ENCODE data around the gene IL36G. TPM values are rescaled to one million over a fixed set of nuclear protein-coding genes. Genes with fewer than 3 reads are reported as not detected.

Gene IL36G
- total and polyA plus RNA-seq, 2 experiments from 2014 or later = not detected

DNA sequence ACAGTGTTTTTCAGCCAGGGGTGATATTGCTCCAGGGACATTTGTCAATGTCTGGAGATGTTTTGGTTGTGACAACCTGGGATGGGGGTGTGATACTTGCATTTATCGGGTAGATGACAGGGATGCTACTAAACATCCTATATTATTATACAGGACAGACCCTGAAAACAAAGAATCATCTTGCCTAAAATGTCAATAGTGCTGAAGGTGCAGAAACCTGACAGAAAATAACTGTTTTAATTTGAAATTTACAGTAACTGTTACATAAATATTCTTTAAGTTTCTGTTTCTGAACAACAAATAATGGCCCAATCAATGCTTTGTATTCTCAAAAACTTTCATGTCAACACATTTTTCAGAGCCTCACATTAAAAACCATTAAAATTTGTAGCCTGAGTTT is 29.4 kb downstream of the IL36G start (continued):
- TF ChIP-seq, protein P1, sequence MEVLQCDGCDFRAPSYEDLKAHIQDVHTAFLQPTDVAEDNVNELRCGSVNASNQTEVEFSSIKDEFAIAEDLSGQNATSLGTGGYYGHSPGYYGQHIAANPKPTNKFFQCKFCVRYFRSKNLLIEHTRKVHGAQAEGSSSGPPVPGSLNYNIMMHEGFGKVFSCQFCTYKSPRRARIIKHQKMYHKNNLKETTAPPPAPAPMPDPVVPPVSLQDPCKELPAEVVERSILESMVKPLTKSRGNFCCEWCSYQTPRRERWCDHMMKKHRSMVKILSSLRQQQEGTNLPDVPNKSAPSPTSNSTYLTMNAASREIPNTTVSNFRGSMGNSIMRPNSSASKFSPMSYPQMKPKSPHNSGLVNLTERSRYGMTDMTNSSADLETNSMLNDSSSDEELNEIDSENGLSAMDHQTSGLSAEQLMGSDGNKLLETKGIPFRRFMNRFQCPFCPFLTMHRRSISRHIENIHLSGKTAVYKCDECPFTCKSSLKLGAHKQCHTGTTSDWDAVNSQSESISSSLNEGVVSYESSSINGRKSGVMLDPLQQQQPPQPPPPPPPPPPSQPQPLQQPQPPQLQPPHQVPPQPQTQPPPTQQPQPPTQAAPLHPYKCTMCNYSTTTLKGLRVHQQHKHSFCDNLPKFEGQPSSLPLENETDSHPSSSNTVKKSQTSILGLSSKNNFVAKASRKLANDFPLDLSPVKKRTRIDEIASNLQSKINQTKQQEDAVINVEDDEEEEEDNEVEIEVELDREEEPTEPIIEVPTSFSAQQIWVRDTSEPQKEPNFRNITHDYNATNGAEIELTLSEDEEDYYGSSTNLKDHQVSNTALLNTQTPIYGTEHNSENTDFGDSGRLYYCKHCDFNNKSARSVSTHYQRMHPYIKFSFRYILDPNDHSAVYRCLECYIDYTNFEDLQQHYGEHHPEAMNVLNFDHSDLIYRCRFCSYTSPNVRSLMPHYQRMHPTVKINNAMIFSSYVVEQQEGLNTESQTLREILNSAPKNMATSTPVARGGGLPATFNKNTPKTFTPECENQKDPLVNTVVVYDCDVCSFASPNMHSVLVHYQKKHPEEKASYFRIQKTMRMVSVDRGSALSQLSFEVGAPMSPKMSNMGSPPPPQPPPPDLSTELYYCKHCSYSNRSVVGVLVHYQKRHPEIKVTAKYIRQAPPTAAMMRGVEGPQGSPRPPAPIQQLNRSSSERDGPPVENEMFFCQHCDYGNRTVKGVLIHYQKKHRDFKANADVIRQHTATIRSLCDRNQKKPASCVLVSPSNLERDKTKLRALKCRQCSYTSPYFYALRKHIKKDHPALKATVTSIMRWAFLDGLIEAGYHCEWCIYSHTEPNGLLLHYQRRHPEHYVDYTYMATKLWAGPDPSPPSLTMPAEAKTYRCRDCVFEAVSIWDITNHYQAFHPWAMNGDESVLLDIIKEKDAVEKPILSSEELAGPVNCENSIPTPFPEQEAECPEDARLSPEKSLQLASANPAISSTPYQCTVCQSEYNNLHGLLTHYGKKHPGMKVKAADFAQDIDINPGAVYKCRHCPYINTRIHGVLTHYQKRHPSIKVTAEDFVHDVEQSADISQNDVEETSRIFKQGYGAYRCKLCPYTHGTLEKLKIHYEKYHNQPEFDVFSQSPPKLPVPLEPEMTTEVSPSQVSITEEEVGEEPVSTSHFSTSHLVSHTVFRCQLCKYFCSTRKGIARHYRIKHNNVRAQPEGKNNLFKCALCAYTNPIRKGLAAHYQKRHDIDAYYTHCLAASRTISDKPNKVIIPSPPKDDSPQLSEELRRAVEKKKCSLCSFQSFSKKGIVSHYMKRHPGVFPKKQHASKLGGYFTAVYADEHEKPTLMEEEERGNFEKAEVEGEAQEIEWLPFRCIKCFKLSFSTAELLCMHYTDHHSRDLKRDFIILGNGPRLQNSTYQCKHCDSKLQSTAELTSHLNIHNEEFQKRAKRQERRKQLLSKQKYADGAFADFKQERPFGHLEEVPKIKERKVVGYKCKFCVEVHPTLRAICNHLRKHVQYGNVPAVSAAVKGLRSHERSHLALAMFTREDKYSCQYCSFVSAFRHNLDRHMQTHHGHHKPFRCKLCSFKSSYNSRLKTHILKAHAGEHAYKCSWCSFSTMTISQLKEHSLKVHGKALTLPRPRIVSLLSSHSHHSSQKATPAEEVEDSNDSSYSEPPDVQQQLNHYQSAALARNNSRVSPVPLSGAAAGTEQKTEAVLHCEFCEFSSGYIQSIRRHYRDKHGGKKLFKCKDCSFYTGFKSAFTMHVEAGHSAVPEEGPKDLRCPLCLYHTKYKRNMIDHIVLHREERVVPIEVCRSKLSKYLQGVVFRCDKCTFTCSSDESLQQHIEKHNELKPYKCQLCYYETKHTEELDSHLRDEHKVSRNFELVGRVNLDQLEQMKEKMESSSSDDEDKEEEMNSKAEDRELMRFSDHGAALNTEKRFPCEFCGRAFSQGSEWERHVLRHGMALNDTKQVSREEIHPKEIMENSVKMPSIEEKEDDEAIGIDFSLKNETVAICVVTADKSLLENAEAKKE (CRISPR knock-in tag; IDR thresholded peaks at IDR 0.05) = no peak
- TF ChIP-seq POLR2AphosphoS5 (IDR thresholded peaks at IDR 0.05; ENCODE audit: low read depth) (no peak), ZNF114 (CRISPR knock-in tag; IDR thresholded peaks at IDR 0.05) (no peak), CREB1 (CRISPR knock-in tag; IDR thresholded peaks at IDR 0.05; ENCODE audit: low read depth) (no peak)
- TF ChIP-seq, protein P2, sequence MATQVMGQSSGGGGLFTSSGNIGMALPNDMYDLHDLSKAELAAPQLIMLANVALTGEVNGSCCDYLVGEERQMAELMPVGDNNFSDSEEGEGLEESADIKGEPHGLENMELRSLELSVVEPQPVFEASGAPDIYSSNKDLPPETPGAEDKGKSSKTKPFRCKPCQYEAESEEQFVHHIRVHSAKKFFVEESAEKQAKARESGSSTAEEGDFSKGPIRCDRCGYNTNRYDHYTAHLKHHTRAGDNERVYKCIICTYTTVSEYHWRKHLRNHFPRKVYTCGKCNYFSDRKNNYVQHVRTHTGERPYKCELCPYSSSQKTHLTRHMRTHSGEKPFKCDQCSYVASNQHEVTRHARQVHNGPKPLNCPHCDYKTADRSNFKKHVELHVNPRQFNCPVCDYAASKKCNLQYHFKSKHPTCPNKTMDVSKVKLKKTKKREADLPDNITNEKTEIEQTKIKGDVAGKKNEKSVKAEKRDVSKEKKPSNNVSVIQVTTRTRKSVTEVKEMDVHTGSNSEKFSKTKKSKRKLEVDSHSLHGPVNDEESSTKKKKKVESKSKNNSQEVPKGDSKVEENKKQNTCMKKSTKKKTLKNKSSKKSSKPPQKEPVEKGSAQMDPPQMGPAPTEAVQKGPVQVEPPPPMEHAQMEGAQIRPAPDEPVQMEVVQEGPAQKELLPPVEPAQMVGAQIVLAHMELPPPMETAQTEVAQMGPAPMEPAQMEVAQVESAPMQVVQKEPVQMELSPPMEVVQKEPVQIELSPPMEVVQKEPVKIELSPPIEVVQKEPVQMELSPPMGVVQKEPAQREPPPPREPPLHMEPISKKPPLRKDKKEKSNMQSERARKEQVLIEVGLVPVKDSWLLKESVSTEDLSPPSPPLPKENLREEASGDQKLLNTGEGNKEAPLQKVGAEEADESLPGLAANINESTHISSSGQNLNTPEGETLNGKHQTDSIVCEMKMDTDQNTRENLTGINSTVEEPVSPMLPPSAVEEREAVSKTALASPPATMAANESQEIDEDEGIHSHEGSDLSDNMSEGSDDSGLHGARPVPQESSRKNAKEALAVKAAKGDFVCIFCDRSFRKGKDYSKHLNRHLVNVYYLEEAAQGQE (IDR thresholded peaks at IDR 0.05; ENCODE audit: unreplicated experiment) = no peak

DNA sequence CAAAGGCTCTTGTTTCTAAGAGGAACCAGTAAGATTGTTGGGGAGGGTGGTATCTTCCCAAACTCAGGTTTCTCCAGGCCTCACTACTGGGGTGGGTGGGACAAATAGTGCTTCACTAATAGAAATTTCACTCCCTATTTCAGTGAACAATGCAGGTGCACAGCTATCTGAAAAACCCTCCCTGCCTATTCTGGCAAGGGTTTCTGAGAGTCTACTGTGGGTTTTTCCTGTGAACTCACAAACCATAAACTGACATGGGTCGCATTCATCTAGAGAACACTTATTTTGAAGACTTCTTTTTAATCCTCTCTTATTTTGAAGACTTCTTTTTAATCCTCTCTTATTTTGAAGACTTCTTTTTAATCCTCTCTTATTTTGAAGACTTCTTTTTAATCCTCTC is 31.8 kb downstream of the IL36G start:
- no peaks in the 10 kb centered on the region for H3K4me1 Mint-ChIP-seq
- no peaks in the 10 kb centered on the region for H3K27me3 ChIP-seq (ENCODE audit: insufficient read depth)
- ATAC-seq = no peak
- H3K36me3 ChIP-seq (ENCODE audit: insufficient read depth) = no peaks in the 10 kb centered on the region
- H3K27ac ChIP-seq (ENCODE audit: low read depth) = no peak overlapping the region
- TF ChIP-seq EZH2phosphoT487 (IDR thresholded peaks at IDR 0.05; ENCODE audit: unreplicated experiment) = no peak
- no peak for TF ChIP-seq STAT1 (IDR thresholded peaks at IDR 0.05; ENCODE audit: unreplicated experiment)
- TF ChIP-seq, protein P3, sequence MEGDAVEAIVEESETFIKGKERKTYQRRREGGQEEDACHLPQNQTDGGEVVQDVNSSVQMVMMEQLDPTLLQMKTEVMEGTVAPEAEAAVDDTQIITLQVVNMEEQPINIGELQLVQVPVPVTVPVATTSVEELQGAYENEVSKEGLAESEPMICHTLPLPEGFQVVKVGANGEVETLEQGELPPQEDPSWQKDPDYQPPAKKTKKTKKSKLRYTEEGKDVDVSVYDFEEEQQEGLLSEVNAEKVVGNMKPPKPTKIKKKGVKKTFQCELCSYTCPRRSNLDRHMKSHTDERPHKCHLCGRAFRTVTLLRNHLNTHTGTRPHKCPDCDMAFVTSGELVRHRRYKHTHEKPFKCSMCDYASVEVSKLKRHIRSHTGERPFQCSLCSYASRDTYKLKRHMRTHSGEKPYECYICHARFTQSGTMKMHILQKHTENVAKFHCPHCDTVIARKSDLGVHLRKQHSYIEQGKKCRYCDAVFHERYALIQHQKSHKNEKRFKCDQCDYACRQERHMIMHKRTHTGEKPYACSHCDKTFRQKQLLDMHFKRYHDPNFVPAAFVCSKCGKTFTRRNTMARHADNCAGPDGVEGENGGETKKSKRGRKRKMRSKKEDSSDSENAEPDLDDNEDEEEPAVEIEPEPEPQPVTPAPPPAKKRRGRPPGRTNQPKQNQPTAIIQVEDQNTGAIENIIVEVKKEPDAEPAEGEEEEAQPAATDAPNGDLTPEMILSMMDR (conservative IDR thresholded peaks at IDR 0.05; ENCODE audit: low read depth in 2 of 2) = no peak
- no peak for TF ChIP-seq POLR2AphosphoS5 (IDR thresholded peaks at IDR 0.05; ENCODE audit: low read depth)
- TF ChIP-seq ZNF331 (CRISPR knock-in tag; IDR thresholded peaks at IDR 0.05; ENCODE audit: low read depth) = no peak
- TF ChIP-seq, protein P4, sequence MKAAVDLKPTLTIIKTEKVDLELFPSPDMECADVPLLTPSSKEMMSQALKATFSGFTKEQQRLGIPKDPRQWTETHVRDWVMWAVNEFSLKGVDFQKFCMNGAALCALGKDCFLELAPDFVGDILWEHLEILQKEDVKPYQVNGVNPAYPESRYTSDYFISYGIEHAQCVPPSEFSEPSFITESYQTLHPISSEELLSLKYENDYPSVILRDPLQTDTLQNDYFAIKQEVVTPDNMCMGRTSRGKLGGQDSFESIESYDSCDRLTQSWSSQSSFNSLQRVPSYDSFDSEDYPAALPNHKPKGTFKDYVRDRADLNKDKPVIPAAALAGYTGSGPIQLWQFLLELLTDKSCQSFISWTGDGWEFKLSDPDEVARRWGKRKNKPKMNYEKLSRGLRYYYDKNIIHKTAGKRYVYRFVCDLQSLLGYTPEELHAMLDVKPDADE (IDR thresholded peaks at IDR 0.05) = no peak
- no peak for TF ChIP-seq ZNF114 (CRISPR knock-in tag; IDR thresholded peaks at IDR 0.05)
- TF ChIP-seq CREB1 (CRISPR knock-in tag; IDR thresholded peaks at IDR 0.05; ENCODE audit: low read depth) = no peak
- no peaks in the 10 kb centered on the region for H3K79me2 ChIP-seq (replicated peaks; ENCODE audit: insufficient read depth)
- no peaks in the 10 kb centered on the region for H4K20me1 ChIP-seq (replicated peaks; ENCODE audit: insufficient read depth)
- no peak for DNase-seq (ENCODE audit: low spot score)
- H3K27ac Mint-ChIP-seq = no peak overlapping the region
- no peaks in the 10 kb centered on the region for H3K36me3 Mint-ChIP-seq (ENCODE audit: low read depth)
- no peak overlapping the region for H3K4me3 Mint-ChIP-seq
- 0 out of 2 replicates have a peak, but pooled peaks cover 4% of the 10 kb centered on the region for H3K9me2 ChIP-seq (ENCODE audit: insufficient read depth)
- H3K4me3 ChIP-seq = no peak overlapping the region
- H3K4me2 ChIP-seq = no peak overlapping the region
- no peak overlapping the region for H2AFZ ChIP-seq
- H3K4me1 ChIP-seq (ENCODE audit: insufficient read depth) = no peaks in the 10 kb centered on the region
- no peaks in the 10 kb centered on the region for H3F3A ChIP-seq (replicated peaks; ENCODE audit: low read depth)
- no peaks in the 10 kb centered on the region for H3K27me3 Mint-ChIP-seq (ENCODE audit: insufficient read depth, low read depth, poor library complexity)
- no peaks in the 10 kb centered on the region; the same call in 2 of the 3 replicates for H3K9me3 Mint-ChIP-seq

Measured in GM23338 (cell line).